Gastrocnemius medialis (tissue), 4 donors: Measurements from ENCODE around the gene HOXA4.

ENCODE experiments used
- CTCF ChIP-seq, 5 experiments: fragments of 450-650 bp in 3 of 5; fragments of 200-600 bp in 2 of 5; sonication (generic) in 2 of 5; IDR thresholded peaks in 4 of 5; conservative IDR thresholded peaks in 1 of 5; 1 replicate in 4 of 5; 2 replicates in 1 of 5; pipeline ENCODE4 v1.5.1; 2016 to 2019; ENCODE audit warnings: antibody characterized with exemption in 5 of 5, mild to moderate bottlenecking in 3 of 5, moderate library complexity in 3 of 5
- POLR2A ChIP-seq, 2 donors: fragments of 450-650 bp; IDR thresholded peaks; one replicate each; pipeline ENCODE4 v1.6.1; 2017; ENCODE audit warnings: antibody characterized with exemption in 2 of 2, mild to moderate bottlenecking in 2 of 2, moderate library complexity in 2 of 2

GRCh38 chr7:27154901-27155815, 24.6 kb upstream of the HOXA4 start:
- no peak for TF ChIP-seq CTCF (IDR thresholded peaks at IDR 0.05 in 4 of 5, conservative IDR thresholded peaks at IDR 0.05 in 1 of 5)
- no peak for TF ChIP-seq POLR2A (IDR thresholded peaks at IDR 0.05)
